Endometrial microvascular endothelial cells (primary cell): ENCODE data around the gene ADGRV1. TPM values are rescaled to one million over a fixed set of nuclear protein-coding genes. Genes with fewer than 3 reads are reported as not detected.
"Not testable (repeated sequence)": the region's sequence is repeated elsewhere in the genome, so short reads cannot be mapped to it uniquely, and the experiment has no call there.

Source experiments
- in situ Hi-C: cut with HindIII; loops from 2 replicates; pipeline ENCODE4 v1.10.0; 2017; ENCODE audit warnings: low sequenced_read_pairs, low pct_unique_long_range_greater_than_20kb; ENCODE audit errors: inconsistent ontology term
- total RNA-seq: library from RNA; depleted of rRNA; stranded (reverse); fragments of >200 nt; gene quantifications from one replicate; pipeline ENCODE4 v1.2.3, GENCODE V29; 2015; ENCODE audit errors: inconsistent ontology term

The ADGRV1 gene
- total RNA-seq, 1 donor from 2014 or later, result not detected

- in situ Hi-C loops, result no loop called here
Measured at GRCh38 chr5:90585337-90585986, 26.9 kb downstream of the ADGRV1 start.

- in situ Hi-C loops, result no loop called here
Measured at GRCh38 chr5:90586469-90586868, 27.9 kb downstream of the ADGRV1 start.

GRCh38 chr5:90590170-90590569 lies 31.6 kb downstream of the ADGRV1 start:
- in situ Hi-C loops, result no loop called here

GRCh38 chr5:90593083-90593482 lies 34.5 kb downstream of the ADGRV1 start:
- in situ Hi-C loops, result not testable (repeated sequence)

GRCh38 chr5:90595766-90596165 lies 37.2 kb downstream of the ADGRV1 start:
- in situ Hi-C loops, result not testable (repeated sequence)

- in situ Hi-C loops, result no loop called here
Measured at GRCh38 chr5:90598293-90598692, 39.7 kb downstream of the ADGRV1 start.

GRCh38 chr5:90600307-90600706 lies 41.7 kb downstream of the ADGRV1 start:
- in situ Hi-C loops, result not testable (repeated sequence)

GRCh38 chr5:90601468-90601867 lies 42.9 kb downstream of the ADGRV1 start:
- in situ Hi-C loops, result no loop called here

GRCh38 chr5:90602681-90603080 lies 44.1 kb downstream of the ADGRV1 start:
- in situ Hi-C loops, result no loop called here

- in situ Hi-C loops, result no loop called here
Measured at GRCh38 chr5:90606539-90606938, 47.9 kb downstream of the ADGRV1 start.

GRCh38 chr5:90612919-90613318 lies 54.3 kb downstream of the ADGRV1 start:
- in situ Hi-C loops, result no loop called here

GRCh38 chr5:90613459-90613858 lies 54.9 kb downstream of the ADGRV1 start:
- in situ Hi-C loops, result no loop called here

GRCh38 chr5:90613918-90614504 lies 55.4 kb downstream of the ADGRV1 start:
- in situ Hi-C loops, result no loop called here

GRCh38 chr5:90615355-90615754 lies 56.8 kb downstream of the ADGRV1 start:
- in situ Hi-C loops, result no loop called here

- in situ Hi-C loops, result no loop called here
Measured at GRCh38 chr5:90618071-90618470, 59.5 kb downstream of the ADGRV1 start.

- in situ Hi-C loops, result not testable (repeated sequence)
Measured at GRCh38 chr5:90619762-90620161, 61.2 kb downstream of the ADGRV1 start.

GRCh38 chr5:90621848-90622247 lies 63.3 kb downstream of the ADGRV1 start:
- in situ Hi-C loops, result no loop called here

- in situ Hi-C loops, result no loop called here
Measured at GRCh38 chr5:90626493-90626892, 67.9 kb downstream of the ADGRV1 start.

GRCh38 chr5:90628492-90628891 lies 69.9 kb downstream of the ADGRV1 start:
- in situ Hi-C loops, result no loop called here

- in situ Hi-C loops, result no loop called here
Measured at GRCh38 chr5:90632791-90633190, 74.2 kb downstream of the ADGRV1 start.

GRCh38 chr5:90636948-90637347 lies 78.4 kb downstream of the ADGRV1 start:
- in situ Hi-C loops, result no loop called here
